Loucy (cell line): ENCODE measurements around the gene TPRG1L.

Source experiments
- CTCF ChIP-seq: fragments of 200-600 bp; sonication (generic); conservative IDR thresholded peaks from 2 replicates; pipeline ENCODE4 v1.5.1; 2014; ENCODE audit warnings: mild to moderate bottlenecking, antibody characterized with exemption, low read length
- EZH2phosphoT487 ChIP-seq: fragments of 200-600 bp; IDR thresholded peaks from 2 replicates; pipeline ENCODE4 v1.6.1; 2018; ENCODE audit warnings: antibody characterized with exemption, mild to moderate bottlenecking, moderate library complexity, borderline replicate concordance

GRCh38 chr1:3584915-3585314, 39.9 kb upstream of the TPRG1L start:
- TF ChIP-seq CTCF (no peak), EZH2phosphoT487 (no peak)
